IPS-NIHi11 (cell line): ENCODE results near the gene PRR7.

Experiments used
- DNase-seq: peaks from one replicate; pipeline ENCODE4 v3.0.0; 2012; ENCODE audit warnings: mixed read lengths, low spot score

The PRR7 gene

DNA sequence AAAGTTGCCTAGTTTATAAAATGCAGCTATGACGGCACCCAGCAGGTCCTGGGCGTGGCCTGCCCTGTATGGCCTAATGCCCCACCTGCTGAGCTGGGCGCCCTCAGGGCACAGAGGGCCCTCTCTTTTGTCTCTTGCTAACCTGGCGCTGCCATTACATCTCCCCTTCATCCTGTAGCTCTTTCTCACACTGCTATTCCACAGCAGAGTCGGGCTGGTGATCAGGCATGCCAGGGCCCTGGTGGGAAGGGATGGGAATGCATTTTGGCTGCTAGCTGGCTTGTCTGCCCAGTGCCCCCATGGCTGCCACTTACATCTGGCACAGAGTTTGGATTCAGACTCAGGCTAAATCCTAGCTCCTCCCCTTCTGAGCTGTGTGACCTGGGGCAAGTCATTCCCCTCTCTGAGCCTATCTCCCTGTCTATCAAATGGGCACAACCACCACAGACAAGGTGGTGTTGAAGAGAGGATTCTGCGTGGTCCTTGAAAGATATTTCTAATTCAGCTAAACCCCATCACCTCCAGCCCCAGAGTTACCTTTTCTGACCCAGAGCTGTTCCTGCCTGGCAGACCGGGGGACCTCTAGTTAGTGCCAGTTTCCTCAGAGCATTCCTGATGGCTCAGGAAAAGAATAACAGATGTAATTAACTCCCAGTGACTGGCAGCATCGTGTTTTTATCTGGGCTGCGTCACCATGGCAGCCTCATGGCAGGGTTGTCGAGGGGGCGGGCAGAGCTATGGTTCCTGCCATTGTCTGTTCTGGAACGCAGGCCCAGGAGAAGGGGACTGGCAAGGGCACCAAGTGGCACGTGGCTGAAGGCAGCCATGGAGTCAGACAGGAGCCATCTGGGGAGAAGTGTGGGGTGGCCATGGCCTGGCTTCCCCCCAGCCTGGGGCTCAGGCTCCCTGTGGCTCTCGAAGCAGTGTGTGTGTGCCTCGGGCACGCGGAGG is 6.3 kb downstream of the PRR7 start:
- DNase-seq, result no peak

DNA sequence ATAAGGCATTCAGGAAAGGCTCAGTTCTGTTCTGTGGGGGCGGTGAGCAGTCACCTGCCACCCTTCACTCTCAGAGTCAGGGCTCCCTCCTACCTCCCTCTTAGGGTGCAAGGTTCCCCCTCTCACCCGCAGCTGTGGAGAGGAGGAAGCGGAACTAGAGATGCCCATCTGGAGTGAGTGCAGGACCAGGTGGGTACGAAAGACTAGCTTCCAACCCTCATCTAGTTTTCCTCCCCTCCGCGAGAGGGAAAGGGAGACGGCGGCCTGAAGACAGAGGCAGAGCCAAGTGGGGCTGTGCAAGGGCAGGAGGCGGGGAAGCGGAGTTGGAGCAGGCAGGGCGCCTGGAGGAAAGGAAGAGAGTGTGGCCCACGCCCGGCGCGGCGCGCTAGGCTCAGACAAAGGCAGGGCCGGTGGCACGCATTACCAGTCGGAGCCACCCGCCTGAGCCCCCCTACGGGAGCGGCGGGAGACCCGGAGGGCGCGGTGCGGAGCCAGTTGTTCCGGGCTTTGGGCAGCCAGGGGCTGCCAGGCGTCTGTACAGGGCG is 7.3 kb downstream of the PRR7 start:
- no peak for DNase-seq

DNA sequence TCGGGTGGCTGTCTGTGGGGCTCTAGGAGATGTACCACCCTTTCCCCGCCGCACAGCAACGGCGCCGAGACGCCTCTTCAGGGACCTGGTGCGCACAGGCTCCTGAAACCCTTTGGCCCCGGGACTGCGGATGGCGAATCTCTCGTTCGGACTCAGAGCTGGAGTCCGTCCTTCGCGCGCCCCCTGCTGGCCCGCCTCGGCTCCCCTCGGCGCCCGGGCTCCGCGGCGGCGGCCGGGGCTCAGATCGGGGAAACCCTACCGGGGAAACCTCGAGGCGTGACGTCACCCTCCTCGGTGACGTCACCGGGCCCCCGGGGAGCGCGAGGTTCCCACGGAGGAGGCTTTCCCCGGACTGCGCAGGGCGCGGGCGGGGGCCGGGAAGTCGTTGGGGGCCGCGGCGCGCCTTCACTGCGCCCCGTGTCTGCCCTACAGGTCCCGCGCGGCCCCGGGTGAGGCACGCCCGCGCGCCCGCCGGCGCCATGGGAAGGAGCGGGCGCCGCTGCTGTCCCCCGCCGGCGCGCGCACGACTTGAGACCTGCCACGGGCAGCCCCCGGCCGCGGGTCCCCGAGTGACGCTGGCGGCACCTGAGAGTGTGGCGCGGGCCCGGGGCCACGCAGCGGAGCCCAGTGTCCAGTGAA is 7.9 kb downstream of the PRR7 start:
- peak; percentile 94 for DNase-seq

DNA sequence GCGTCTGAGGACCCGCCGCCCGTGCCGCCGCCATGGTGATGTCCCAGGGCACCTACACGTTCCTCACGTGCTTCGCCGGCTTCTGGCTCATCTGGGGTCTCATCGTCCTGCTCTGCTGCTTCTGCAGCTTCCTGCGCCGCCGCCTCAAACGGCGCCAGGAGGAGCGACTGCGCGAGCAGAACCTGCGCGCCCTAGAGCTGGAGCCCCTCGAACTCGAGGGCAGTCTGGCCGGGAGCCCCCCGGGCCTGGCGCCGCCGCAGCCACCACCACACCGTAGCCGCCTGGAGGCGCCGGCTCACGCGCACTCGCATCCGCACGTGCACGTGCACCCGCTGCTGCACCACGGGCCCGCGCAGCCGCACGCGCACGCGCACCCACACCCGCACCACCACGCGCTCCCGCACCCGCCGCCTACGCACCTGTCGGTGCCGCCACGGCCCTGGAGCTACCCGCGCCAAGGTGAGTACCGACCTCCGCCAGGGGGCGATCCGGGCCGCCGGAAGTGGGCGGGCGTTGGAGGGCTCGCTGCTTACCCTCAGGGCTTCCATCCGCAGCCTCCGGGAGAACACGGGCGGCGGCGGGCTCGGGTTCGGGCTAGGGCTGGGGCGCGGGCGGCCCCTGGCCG is 8.5 kb downstream of the PRR7 start:
- DNase-seq, result peak; percentile 85

DNA sequence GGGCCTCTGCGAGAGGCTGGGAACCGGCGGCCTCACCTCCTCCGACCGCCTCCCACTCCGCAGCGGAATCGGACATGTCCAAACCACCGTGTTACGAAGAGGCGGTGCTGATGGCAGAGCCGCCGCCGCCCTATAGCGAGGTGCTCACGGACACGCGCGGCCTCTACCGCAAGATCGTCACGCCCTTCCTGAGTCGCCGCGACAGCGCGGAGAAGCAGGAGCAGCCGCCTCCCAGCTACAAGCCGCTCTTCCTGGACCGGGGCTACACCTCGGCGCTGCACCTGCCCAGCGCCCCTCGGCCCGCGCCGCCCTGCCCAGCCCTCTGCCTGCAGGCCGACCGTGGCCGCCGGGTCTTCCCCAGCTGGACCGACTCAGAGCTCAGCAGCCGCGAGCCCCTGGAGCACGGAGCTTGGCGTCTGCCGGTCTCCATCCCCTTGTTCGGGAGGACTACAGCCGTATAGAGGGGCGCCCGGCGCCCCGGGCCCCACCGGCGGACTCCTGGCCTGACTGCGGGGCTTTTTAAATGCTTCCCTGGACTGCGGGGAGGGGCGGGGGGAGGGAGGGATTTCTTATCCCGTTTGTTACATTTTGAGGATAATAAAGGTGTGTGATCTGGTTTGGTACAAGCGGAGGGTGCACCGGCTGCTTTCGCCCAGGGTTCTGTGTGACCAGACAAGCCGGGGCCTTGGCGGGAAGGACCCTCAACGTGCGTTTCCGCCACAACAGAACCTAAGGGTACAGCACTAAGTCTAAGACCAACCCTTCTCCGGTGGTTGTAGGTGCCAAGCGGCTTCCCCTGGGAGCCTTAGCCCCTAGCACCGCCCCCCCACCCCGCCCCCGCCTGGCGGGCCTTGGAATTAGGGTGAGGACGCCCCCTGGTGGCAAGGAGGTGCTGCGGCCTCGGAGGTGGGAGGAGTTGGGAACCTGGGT is 9.3 kb downstream of the PRR7 start:
- DNase-seq, result peak; percentile 88

DNA sequence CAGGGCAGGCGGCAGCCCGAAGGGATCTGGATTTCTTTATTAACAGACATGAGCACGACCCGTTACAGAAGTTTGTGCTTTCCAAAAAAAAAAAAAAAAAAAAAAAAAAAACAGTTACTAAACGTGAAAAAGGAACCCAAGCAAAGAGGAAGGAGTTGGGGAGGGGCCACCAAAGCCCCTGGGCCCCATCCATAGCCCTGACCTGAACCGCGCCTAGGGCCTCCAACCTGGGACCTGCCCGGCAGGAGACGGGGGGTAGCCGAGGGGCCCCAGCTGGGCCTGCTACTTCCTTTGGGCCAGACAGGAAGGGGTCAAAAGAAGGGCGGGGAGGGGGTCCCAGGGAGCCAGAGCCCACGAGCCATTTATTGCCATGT is 10.0 kb downstream of the PRR7 start:
- DNase-seq, result no peak

DNA sequence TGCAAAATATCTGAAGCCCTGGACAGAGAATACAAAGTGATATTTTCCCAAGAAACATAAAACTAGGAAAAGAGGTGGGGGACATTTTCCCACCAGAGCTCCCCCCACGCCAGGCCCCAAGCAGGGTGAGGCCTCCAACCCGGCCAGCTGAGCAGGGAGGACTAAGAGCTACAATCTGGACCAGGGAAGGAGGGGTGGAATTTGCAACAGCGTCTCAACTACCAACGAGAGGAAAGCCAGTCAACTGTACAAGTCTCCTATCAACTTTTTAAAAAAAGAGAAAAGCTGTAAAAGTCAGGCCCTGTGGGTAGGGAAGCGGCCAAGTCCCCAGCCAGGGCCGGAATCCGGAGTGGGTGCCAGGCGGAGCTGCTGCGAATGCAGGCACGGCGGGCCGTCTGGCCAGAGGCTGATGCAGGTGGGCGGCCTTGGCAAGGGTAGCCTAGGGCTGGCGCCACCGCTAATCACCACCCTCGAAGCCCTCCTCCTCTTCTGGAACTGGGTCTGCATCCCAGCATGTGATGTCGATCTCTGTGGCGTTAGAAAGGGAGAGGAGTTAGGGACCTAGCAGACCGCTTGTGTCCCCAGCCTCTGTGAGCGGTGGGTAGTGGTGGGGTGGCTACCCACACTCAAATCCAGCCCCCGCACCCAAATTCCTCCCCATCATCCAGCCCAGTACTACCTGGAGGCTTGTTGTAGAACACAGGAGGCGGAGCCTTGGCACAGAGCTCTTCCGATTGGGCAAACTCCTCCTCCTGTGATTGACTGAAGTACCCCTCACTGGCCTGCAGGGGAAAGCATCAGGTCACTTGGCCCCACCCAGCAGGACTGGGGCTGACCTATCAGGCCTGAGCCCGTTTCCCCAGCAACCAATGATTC is 10.6 kb downstream of the PRR7 start:
- DNase-seq, result peak; percentile 91

DNA sequence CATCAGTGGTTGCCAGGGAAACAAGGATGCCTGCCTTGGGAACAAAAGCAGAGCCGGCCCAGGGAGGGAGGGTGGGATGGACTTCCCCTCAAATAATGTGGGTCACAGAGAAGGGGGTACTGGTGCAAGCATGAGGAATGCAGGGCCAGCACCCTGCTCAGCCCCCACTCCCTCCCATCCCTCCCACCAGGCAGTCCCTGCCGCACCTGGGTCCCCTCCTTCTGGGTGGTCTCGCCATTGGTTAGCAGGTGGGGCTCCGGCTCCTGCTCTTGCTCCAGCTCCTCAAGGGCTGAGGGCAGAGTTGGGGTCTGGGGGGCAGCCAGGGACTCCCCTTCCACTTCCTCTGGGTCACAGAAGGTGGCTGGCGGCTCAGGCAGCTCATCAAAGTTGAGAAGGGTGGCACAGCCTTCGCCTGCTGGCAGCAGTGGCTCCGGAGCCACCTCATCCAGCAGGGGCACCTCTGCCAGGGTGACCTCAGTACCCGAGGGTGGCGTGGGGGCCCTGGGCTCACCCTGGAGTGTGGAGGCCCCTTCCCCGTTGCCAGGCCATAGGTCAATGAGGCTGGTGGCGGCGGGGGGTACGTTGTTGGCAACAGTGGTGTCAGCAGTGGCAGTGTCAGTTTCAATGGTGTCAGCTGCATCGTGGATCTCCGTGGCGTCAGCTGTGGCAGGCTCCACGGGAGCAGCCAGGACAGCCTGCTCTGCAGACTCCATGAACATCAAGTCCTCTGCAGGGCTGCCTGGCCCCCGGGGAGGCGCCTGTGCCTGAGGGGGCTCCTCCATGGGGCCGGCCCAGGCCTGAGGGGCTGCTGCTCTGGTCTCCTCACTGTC is 11.5 kb downstream of the PRR7 start:
- no peak for DNase-seq

DNA sequence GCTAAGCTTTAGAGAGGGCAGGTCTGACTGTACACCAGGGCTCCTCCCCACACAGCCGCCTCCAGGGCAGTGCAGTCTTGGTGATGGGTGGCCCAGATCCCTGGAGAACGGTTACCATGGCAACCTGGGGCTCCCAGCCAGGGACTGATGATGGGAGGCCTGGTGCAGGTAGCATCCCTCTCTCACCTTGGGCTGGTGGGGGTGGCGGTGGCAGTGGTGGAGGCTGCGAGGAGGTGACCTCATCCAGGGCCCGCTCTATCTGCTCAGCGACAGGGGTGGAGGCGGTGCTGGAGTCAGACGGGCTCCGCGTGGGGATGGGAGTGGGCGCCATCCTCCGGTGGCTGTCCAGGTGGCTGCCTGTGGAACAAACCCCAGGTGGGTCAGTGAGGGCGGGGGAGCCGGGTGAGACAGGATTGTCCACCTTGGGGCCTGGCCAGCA is 12.3 kb downstream of the PRR7 start:
- DNase-seq, result no peak

DNA sequence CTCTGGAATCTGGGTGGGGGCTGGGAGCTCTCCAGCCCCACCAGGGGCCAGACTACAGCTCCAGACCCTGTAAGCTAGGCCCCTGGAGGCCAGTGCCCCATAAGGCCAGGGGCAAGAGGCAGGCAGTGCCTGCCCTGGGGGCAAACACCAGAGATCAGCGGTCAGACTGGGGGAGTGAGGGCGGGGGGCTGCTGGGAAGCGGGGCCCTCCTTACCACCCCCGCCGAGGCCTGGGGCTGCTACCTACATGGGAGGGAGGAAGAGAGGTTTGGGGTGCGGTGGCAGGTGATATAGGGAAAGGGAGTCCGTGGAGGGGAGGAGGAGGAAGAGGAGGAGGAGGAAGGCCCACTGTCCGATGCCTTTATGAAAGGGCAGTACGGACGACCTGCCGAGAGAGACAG is 12.7 kb downstream of the PRR7 start:
- DNase-seq, result no peak

DNA sequence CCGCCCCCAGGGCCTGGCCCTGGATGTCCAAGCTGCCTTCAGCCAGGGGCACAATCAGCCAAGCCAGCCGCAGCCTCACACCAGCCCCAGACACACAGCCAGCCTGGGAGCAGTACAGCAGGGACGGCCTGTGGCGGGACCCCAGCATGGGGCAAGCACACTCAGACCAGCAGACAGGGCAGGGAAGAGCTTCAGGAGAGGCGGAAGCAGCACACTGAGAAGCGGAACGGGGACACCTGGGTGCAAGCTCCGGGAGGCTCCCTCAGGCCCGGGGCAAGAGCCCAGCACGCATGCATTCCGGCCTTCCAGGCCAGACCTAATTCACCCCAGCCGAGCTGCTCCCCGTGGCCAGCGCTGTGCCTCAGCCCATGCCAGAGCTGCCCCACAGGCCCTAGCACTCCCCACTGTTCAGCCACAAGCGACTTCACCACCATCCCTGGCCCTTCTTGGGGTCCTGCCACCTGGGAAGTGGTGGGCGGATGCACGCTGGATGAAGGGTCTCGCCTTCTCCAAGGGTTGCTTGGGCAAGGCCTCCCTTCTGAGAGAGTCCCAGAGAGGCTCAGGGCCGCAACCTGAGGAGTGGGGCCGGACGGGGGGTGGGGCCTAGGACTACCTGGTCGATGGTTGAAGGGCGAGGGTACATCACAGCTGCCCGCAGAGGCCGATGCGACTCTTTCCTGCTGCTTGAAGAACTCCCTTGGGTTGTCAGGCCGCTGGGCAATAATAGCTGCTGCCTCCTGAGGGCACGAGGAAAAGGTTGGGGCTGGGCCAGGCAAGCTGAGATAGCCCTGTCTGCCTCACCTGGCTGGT is 13.4 kb downstream of the PRR7 start:
- no peak for DNase-seq

DNA sequence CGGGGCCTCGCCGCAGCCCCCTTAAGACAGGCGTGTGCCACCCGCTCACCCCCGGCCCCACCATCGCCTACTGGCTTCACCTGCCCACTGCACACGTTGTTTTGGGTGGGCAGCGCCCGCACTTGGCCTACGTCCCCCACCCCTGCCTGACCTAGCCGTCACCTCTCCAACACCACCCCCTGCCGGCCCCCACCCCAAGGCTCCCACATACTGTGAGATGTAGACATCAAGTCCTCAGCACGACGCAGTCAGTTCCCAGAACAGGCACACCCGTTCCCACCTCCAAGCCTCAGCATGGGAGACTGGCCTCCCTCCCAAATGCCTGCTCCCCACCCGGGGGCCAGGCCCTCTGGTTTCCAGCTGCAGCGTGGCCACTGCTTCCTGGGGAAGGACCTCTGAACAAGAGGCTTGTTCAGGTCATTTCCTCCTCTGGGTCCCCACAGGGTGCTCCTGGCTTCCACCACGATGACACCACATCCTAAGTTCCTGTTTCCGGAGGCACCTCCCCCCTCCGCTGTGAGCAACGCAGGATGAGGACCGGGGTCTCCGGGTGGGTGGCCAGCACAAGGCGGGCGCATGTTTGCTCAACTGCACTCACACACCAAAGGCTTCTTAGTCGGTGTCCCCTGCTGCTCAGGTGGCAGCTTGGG is 15.5 kb downstream of the PRR7 start:
- no peak for DNase-seq

DNA sequence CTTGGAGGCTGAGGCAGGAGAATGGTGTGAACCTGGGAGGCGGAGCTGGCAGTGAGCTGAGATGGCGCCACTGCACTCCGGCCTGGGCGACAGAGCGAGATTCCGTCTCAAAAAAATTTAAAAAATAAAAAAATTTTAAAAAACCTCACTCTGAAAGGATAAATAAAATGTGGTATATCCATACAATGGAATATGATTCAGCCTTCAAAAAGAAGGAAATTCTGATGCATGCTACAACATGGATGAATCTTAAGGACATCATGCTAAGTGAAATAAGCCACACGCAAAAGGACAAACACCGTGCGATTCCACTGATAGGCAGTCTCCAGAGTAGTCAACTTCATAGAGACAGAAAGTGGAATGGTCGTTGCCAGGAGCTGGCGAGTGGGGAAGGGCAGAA is 18.4 kb downstream of the PRR7 start:
- DNase-seq, result no peak

DNA sequence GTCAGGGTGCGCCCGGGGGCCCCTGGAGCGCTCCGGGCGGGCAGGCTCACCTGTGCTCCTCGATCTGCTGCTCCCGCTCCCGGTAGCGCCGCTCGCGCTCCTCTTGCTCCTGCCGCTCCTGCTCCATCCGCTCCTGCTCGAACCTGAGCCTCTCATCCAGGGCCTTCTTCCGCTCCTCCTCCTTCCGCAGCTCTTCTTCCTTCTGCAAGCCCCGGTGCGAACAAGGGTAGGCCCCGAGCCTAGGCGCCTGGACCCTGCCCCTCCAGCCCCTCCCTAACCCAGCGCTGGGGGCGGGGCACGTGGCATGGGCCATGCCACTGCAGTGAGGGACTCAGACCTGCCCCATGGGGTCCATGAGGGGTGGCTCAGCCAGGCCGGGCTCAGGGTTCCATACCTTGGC is 20.2 kb downstream of the PRR7 start:
- DNase-seq, result no peak

DNA sequence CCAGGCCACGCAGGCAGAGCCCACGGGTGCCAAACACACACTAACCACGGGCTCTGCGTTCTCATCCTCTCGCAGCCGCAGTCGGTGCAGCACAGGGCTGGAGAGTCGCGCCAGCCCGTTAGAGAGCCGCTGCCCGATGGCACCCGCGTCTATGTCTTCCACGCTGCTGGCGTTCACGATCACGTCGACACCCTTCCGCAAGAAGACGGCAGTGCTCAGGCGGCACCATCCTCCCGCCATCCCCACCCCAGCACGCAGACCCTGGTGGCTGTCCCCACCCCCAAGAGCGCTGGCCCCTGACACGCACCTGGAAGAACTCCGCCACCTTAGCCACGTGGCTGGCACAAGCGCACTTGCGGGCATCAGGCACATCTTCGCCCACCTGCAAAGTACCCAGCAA is 20.8 kb downstream of the PRR7 start:
- no peak for DNase-seq

DNA sequence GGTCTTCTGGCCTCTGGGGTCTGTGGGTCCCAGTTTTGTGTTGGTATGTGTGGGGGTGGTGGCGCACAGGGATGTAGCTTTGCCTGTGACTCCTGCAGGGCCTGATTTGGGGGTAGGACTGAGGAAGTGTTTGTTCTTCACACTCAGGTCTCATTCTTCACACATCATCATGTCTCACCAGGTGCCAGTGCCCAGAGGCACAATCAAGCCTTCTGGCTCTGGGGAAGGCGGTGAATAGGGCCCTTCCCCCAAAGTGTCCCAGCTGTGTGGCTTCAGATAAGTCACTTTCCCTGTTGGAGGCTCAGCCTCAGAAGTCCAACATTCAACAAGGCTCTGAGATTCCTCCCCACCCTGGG is 21.7 kb downstream of the PRR7 start:
- no peak for DNase-seq

DNA sequence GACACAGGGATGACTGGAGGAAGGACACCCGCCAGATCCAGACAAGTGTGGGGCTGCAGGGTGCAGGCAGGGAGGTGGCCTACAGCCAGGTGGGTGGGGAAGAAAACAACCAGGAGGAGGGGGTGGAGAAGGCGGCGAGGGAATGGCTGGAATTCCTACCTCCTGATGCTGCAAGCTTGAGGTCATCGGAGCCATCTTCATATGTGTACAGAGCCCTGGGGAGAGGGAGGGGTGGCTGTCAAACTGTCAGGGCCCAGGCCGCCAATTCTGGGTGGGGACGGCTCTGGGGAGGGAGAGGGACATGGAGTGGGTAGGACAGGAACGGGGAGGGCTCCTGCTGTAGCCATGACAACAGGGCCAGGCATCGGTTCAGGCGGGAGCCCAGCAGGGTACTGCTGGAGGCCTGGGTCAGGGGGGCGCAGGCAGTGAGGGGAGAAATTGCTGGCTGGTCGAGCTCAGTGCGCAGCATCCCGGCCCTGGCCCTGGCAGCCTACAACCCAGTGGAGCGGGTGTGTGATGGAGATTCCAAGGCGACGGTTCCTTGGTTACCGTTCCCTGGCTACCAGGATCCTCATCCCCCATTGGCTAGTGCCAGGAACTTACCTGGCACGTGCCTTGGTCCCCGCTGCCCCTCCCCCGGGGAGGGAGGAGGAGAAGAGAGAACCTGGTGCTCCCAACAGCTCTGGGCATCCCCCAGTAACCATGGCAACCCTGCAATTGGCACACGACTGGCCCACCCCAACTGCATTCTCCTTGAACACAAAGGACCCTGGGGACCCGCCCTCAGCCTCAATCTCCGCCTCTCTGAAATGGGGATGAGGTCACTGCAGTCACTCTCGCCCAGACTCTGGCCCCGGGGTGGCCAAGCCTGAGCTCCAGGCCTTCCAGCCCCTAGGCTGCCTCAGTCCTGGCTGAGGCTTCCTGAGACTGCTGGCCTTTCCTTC is 22.3 kb downstream of the PRR7 start:
- DNase-seq, result peak; percentile 65
